H1 (cell line): Measurements from ENCODE around the gene HENMT1. TPM values are rescaled to one million over a fixed set of nuclear protein-coding genes. Genes with fewer than 3 reads are reported as not detected.
A peak's percentile ranks its signal among the peaks of the same experiment; 100 is the strongest.

Source experiments
- CTCF ChIA-PET: fragments of 300-600 bp; sonication (Branson Sonifier 250); formaldehyde crosslinking; loops from one replicate; lab custom pipeline; 2021; ENCODE audit not compliant: partially characterized antibody; lab: Charles Lee
- POLR2A ChIA-PET: fragments of 300-600 bp; sonication (Branson Sonifier 250); formaldehyde crosslinking; loops from one replicate; lab custom pipeline; 2021; ENCODE audit warnings: inconsistent platforms; ENCODE audit not compliant: partially characterized antibody; lab: Charles Lee
- DNase-seq, 2 experiments: peaks; one replicate each; pipeline versions ENCODE4 v3.0.0 to v3.0.0-alpha.2; 2010 to 2022; ENCODE audit warnings: low spot score in 2 of 2, low read depth in 1 of 2, mixed read lengths in 1 of 2
- FAIRE-seq: peaks from 2 replicates; lab custom pipeline; 2011; peaks lifted over from hg19 to GRCh38; lab: Jason Lieb, UNC
- H2AFZ ChIP-seq: 2 replicates; pipeline ENCODE4 v1.8.1; 2012; ENCODE audit warnings: low read length, inconsistent platforms
- H2AK5ac ChIP-seq: 2 replicates; pipeline ENCODE4 v1.6.1; 2013; ENCODE audit warnings: low read depth, low read length
- H2BK120ac ChIP-seq: replicated peaks from 2 replicates; pipeline ENCODE3; 2013; ENCODE audit warnings: low read depth, low read length, inconsistent platforms
- H2BK12ac ChIP-seq: 2 replicates; pipeline ENCODE4 v1.6.1; 2013; ENCODE audit warnings: low read depth, low read length
- H2BK15ac ChIP-seq: 2 replicates; pipeline ENCODE4 v1.6.1; 2013; ENCODE audit warnings: low read length
- H2BK20ac ChIP-seq: 2 replicates; pipeline ENCODE4 v1.6.1; 2013; ENCODE audit warnings: low read length
- H2BK5ac ChIP-seq: 2 replicates; pipeline ENCODE4 v1.6.1; 2013; ENCODE audit warnings: low read depth, low read length
- H3K14ac ChIP-seq: 2 replicates; pipeline ENCODE4 v1.6.1; 2013; ENCODE audit warnings: inconsistent platforms; ENCODE audit not compliant: insufficient read length
- H3K18ac ChIP-seq: 2 replicates; pipeline ENCODE4 v1.6.1; 2013; ENCODE audit warnings: low read length; ENCODE audit errors: extremely low read depth
- H3K23ac ChIP-seq: 2 replicates; pipeline ENCODE4 v1.6.1; 2013; ENCODE audit warnings: inconsistent platforms; ENCODE audit not compliant: insufficient read length
- H3K23me2 ChIP-seq: 2 replicates; pipeline ENCODE4 v1.6.1; 2013; ENCODE audit warnings: low read depth, low read length
- H3K27ac ChIP-seq: 2 replicates; pipeline ENCODE4 v1.6.1; 2011; ENCODE audit warnings: low read depth, low read length, inconsistent platforms
- H3K27me3 ChIP-seq, 4 experiments: replicated peaks in 1 of 4; 1 replicate in 1 of 4; 2 replicates in 3 of 4; pipeline versions ENCODE4 v1.6.1 to v1.8.1; 2011 to 2013; ENCODE audit warnings: low read length in 3 of 4, mild to moderate bottlenecking in 3 of 4, inconsistent platforms in 2 of 4, mixed read lengths in 2 of 4, moderate library complexity in 1 of 4; ENCODE audit not compliant: control insufficient read depth in 3 of 4, insufficient read depth in 3 of 4; ENCODE audit errors: extremely low read depth in 1 of 4
- H3K36me3 ChIP-seq, 4 experiments: 2 replicates each; pipeline versions ENCODE4 v1.6.1 to v1.8.1; 2011 to 2013; ENCODE audit warnings: mild to moderate bottlenecking in 4 of 4, low read length in 3 of 4, moderate library complexity in 2 of 4, control low read depth in 1 of 4, inconsistent platforms in 1 of 4; ENCODE audit not compliant: insufficient read depth in 4 of 4, control insufficient read depth in 2 of 4
- H3K4ac ChIP-seq: replicated peaks from 2 replicates; pipeline ENCODE3; 2013; ENCODE audit warnings: low read length, low read depth, mixed read lengths, inconsistent platforms; ENCODE audit not compliant: insufficient read length
- H3K4me1 ChIP-seq, 4 experiments: replicated peaks in 1 of 4; 1 replicate in 1 of 4; 2 replicates in 3 of 4; pipeline versions ENCODE4 v1.6.1 to v1.8.1; 2011 to 2013; ENCODE audit warnings: low read length in 3 of 4, inconsistent platforms in 2 of 4, mixed read lengths in 1 of 4; ENCODE audit not compliant: insufficient read depth in 4 of 4, control insufficient read depth in 3 of 4
- H3K4me2 ChIP-seq, 2 experiments: 2 replicates each; pipeline versions ENCODE4 v1.6.1 to v1.8.1; 2011 to 2013; ENCODE audit warnings: low read depth in 2 of 2, low read length in 2 of 2, control low read depth in 1 of 2, inconsistent platforms in 1 of 2, mild to moderate bottlenecking in 1 of 2; ENCODE audit not compliant: insufficient read depth in 1 of 2
- H3K4me3 ChIP-seq, 4 experiments: fragments of 200-600, 300-600 bp in 1 of 4; sonication (generic), shearing (Covaris generic), sonication (Bioruptor Twin) in 1 of 4; 2 replicates each; pipeline versions ENCODE4 v1.5.1 to v1.8.1; 2011 to 2016; ENCODE audit warnings: low read length in 4 of 4, low read depth in 3 of 4, control low read depth in 2 of 4, inconsistent platforms in 2 of 4, mild to moderate bottlenecking in 2 of 4, mixed read lengths in 1 of 4, moderate library complexity in 1 of 4; ENCODE audit not compliant: insufficient read depth in 2 of 4; ENCODE audit errors: extremely low read depth in 1 of 4
- H3K56ac ChIP-seq: replicated peaks from 2 replicates; pipeline ENCODE3; 2013; ENCODE audit warnings: low read depth, mild to moderate bottlenecking, mixed read lengths, low read length, inconsistent platforms; ENCODE audit not compliant: insufficient read length
- H3K79me1 ChIP-seq: 2 replicates; pipeline ENCODE4 v1.6.1; 2013; ENCODE audit warnings: low read depth, low read length, control low read depth
- H3K79me2 ChIP-seq, 2 experiments: 2 replicates each; pipeline versions ENCODE4 v1.6.1 to v1.8.1; 2012 to 2013; ENCODE audit warnings: low read length in 2 of 2, mild to moderate bottlenecking in 2 of 2, inconsistent platforms in 1 of 2; ENCODE audit not compliant: insufficient read depth in 2 of 2, control insufficient read depth in 1 of 2
- H3K9ac ChIP-seq, 4 experiments: replicated peaks in 1 of 4; 1 replicate in 1 of 4; 2 replicates in 3 of 4; pipeline versions ENCODE4 v1.6.1 to v1.8.1; 2011 to 2013; ENCODE audit warnings: low read depth in 3 of 4, low read length in 3 of 4, control low read depth in 2 of 4, mild to moderate bottlenecking in 2 of 4, moderate library complexity in 2 of 4, inconsistent platforms in 1 of 4; ENCODE audit errors: extremely low read depth in 1 of 4
- H3K9me3 ChIP-seq, 2 experiments: 2 replicates each; pipeline versions ENCODE4 v1.6.1 to v1.8.1; 2012 to 2013; ENCODE audit warnings: mild to moderate bottlenecking in 2 of 2, moderate library complexity in 2 of 2, control low read depth in 1 of 2, inconsistent platforms in 1 of 2, low read depth in 1 of 2, low read length in 1 of 2, mixed read lengths in 1 of 2; ENCODE audit not compliant: insufficient read depth in 2 of 2
- H4K20me1 ChIP-seq, 2 experiments: replicated peaks in 1 of 2; 2 replicates each; pipeline versions ENCODE3 to v1.8.1; 2011 to 2013; ENCODE audit warnings: inconsistent platforms in 2 of 2, low read length in 2 of 2, mild to moderate bottlenecking in 1 of 2; ENCODE audit not compliant: insufficient read depth in 2 of 2, control insufficient read depth in 1 of 2
- H4K5ac ChIP-seq: 2 replicates; pipeline ENCODE4 v1.6.1; 2013; ENCODE audit warnings: low read length, low read depth, mixed read lengths, inconsistent platforms; ENCODE audit not compliant: insufficient read length
- H4K8ac ChIP-seq: 2 replicates; pipeline ENCODE4 v1.8.0; 2013; ENCODE audit warnings: mild to moderate bottlenecking, moderate library complexity, low read length, inconsistent platforms; ENCODE audit not compliant: insufficient read depth; ENCODE audit errors: extremely low read depth
- H4K91ac ChIP-seq: replicated peaks from 2 replicates; pipeline ENCODE3; 2013; ENCODE audit warnings: low read length, mixed read lengths, inconsistent platforms; ENCODE audit not compliant: insufficient read length
- CREB1 ChIP-seq: IDR thresholded peaks from 2 replicates; pipeline ENCODE4 v1.6.1; 2012; ENCODE audit warnings: inconsistent platforms
- HDAC6 ChIP-seq: IDR thresholded peaks from one replicate; pipeline ENCODE4 v1.7.1; 2012; ENCODE audit warnings: low read depth, mild to moderate bottlenecking, inconsistent platforms, low read length, moderate library complexity
- KDM4A ChIP-seq: IDR thresholded peaks from one replicate; pipeline ENCODE4 v1.7.1; 2012; ENCODE audit warnings: low read depth, mild to moderate bottlenecking, moderate library complexity, low read length, inconsistent platforms; ENCODE audit not compliant: severe bottlenecking
- MAX ChIP-seq: IDR thresholded peaks from 2 replicates; pipeline ENCODE4 v1.6.1; 2012; ENCODE audit warnings: inconsistent platforms
- NRF1 ChIP-seq: IDR thresholded peaks from 2 replicates; pipeline ENCODE4 v1.6.1; 2011; ENCODE audit warnings: mild to moderate bottlenecking, low read depth, low read length, improper control_type of control experiment
- POLR2AphosphoS5 ChIP-seq: IDR thresholded peaks from 2 replicates; pipeline ENCODE4 v1.6.1; 2011; ENCODE audit warnings: low read depth, low read length
- TAF1 ChIP-seq: IDR thresholded peaks from 2 replicates; pipeline ENCODE4 v1.6.1; 2011; ENCODE audit warnings: mild to moderate bottlenecking, low read depth, low read length
- TBP ChIP-seq: IDR thresholded peaks from 2 replicates; pipeline ENCODE4 v1.6.1; 2011; ENCODE audit warnings: low read depth, low read length, improper control_type of control experiment
- YY1 ChIP-seq: IDR thresholded peaks from 2 replicates; pipeline ENCODE4 v1.6.1; 2011; ENCODE audit warnings: low read depth, mild to moderate bottlenecking, low read length
- WGBS, 2 experiments: shearing (Covaris generic) in 1 of 2; methylation state at CpG; one replicate each; pipeline versions ENCODE4 v1.1.6 to v1.1.7; 2013 to 2015; ENCODE audit warnings: low lambda C conversion rate in 2 of 2, mixed read lengths in 2 of 2, inconsistent platforms in 1 of 2, low coverage in 1 of 2, missing lambda C conversion rate in 1 of 2; ENCODE audit not compliant: insufficient replicate concordance in 2 of 2, insufficient coverage in 1 of 2, insufficient read length in 1 of 2; ENCODE audit errors: extremely low coverage in 1 of 2, missing lambda C conversion rate in 1 of 2; 5-methylcytosine and 5-hydroxymethylcytosine counted together
- long read RNA-seq, 2 experiments: library from RNA in 1 of 2; library from capped mRNA in 1 of 2; stranded (forward); transcript quantifications; one replicate each; pipeline ENCODE4 v2.0.0, GENCODE V29; 2021; ENCODE audit warnings: inconsistent platforms in 1 of 2
- polyA minus RNA-seq, 3 experiments: library from RNA; depleted of rRNA, polyadenylated mRNA; stranded (reverse); fragments of >200 nt; gene quantifications; 1 replicate in 2 of 3; 2 replicates in 1 of 3; pipeline ENCODE4 v1.2.3, GENCODE V29; 2011
- polyA plus RNA-seq, 7 experiments: library from polyadenylated mRNA; depleted of rRNA in 3 of 7; stranded (reverse) in 5 of 7; unstranded in 2 of 7; fragments of >200 nt in 5 of 7; fragments of 200-250 nt in 2 of 7; gene quantifications; 1 replicate in 5 of 7; 2 replicates in 1 of 7; 4 replicates in 1 of 7; pipeline versions ENCODE4 v1.2.1 to v1.2.3, GENCODE V29; 2011 to 2013; ENCODE audit warnings: missing spikeins in 2 of 7, mixed read lengths in 2 of 7
- total RNA-seq: library from RNA; stranded (reverse); fragmentation: NEBNext Ultra II Directional; extraction: Animal tissue kit (Norgen Biotek cat#: 25700); gene quantifications from 2 replicates; pipeline ENCODE4 v1.2.1, GENCODE V29; 2021

Gene HENMT1
- 5.6 TPM in 2 replicates for total RNA-seq
- 1.6 and 2.9 TPM in 2 replicates for polyA plus RNA-seq (2011; rRNA removed)
- 2.7 TPM for polyA plus RNA-seq (2011; cell fraction: cytosol; rRNA removed)
- polyA plus RNA-seq (2011; cell fraction: nucleus; rRNA removed): 0.86 TPM
- polyA plus RNA-seq (2012, experiment 1 of 2): 2.6 to 4.2 TPM (median 3.4 TPM) in 4 replicates
- 0.88 TPM for polyA plus RNA-seq (2012, experiment 2 of 2)
- 3.3 TPM for polyA plus RNA-seq (2013, experiment 1 of 2)
- 3.7 TPM for polyA plus RNA-seq (2013, experiment 2 of 2)
- polyA minus RNA-seq (2011; rRNA and poly(A)+ RNA removed): 0.88 and 1.7 TPM in 2 replicates
- not detected for polyA minus RNA-seq (2011; cell fraction: cytosol; rRNA and poly(A)+ RNA removed)
- 1.00 TPM for polyA minus RNA-seq (2011; cell fraction: nucleus; rRNA and poly(A)+ RNA removed)
- long read RNA-seq, experiment 1, partial matches to known transcripts: 1 of 7 reads
- long read RNA-seq, experiment 1, other reads (novel, unspliced or antisense): 4 of 7 reads
- long read RNA-seq, experiment 2, transcript HENMT1-202 (8 exons, 1,874 nt): major isoform, 7 of 15 reads
- long read RNA-seq, experiment 2, partial matches to known transcripts: 3 of 15 reads
- long read RNA-seq, experiment 2, other reads (novel, unspliced or antisense): 4 of 15 reads

GRCh38 chr1:108661030-108661609 lies at the start of gene HENMT1:
TSS of gene HENMT1 (minus strand) at chr1:108661093. CDS start at chr1:108659884, 1,209 bp downstream.
- no peak within 1 kb of the TSS for H4K5ac ChIP-seq
- TF ChIP-seq POLR2AphosphoS5: 0 out of 2 replicates have a peak, but pooled peaks have one; percentile 44
- peak; percentile 65 for TF ChIP-seq KDM4A
- 0 out of 2 replicates have a peak, but pooled peaks have one; percentile 45 for TF ChIP-seq YY1
- TF ChIP-seq HDAC6: no peak
- TF ChIP-seq CREB1: peak; percentile 76
- peak; percentile 71 for TF ChIP-seq TAF1
- TF ChIP-seq NRF1: peak; percentile 15; the same call in 1 of the 2 replicates
- TF ChIP-seq MAX: peak; percentile 91
- no peak; the same call in 1 of the 2 replicates for TF ChIP-seq TBP

More at GRCh38 chr1:108661030-108661609, at the start of gene HENMT1:
- H2BK5ac ChIP-seq: no peak within 1 kb of the TSS
- no peak within 1 kb of the TSS for H2AK5ac ChIP-seq
- FAIRE-seq (no peak), DNase-seq (peak; percentile 27 to 77)
- ChIA-PET POLR2A (interaction anchor here (0.7 to 2.3 kb wide), 11 partner anchors 8 to 461 kb away, joined by 3 to 33 read pairs (median 4); partner anchors contain the start of genes PRPF38B and SLC25A24), CTCF (interaction anchor here (0.9 to 1.2 kb wide), 2 partner anchors 16 to 49 kb away, joined by 3 read pairs; no protein-coding TSS in a partner anchor)
- H3K23ac ChIP-seq: no peak within 1 kb of the TSS
- 39% methylated on average over 51 of the region's 81 CpGs; no CpG with 5 or more reads in 1 of the 2 experiments for WGBS, 2 experiments
- no peak within 1 kb of the TSS for H3K14ac ChIP-seq
- peak within 1 kb of the TSS; percentile 89 for H2BK12ac ChIP-seq
- peak within 1 kb of the TSS; percentile 34 to 62 (median 48) for H3K4me3 ChIP-seq
- H3K56ac ChIP-seq: no peak within 1 kb of the TSS
- no peak within 1 kb of the TSS for H2BK120ac ChIP-seq
- peak within 1 kb of the TSS; percentile 85; the same call in 1 of the 2 replicates for H2AFZ ChIP-seq
- no peak within 1 kb of the TSS for H3K4ac ChIP-seq
- H3K36me3 ChIP-seq: no peaks in the 10 kb centered on the region
- peak within 1 kb of the TSS; percentile 8 for H4K91ac ChIP-seq
- peaks cover 0 to 4% (median 0%) of the 10 kb centered on the region in 4 experiments; a peak in 1 of 7 replicates for H3K4me1 ChIP-seq
- peaks cover 4% of the 10 kb centered on the region; the same call in 1 of the 2 replicates for H3K23me2 ChIP-seq
- H3K9ac ChIP-seq: peak within 1 kb of the TSS in 3 of 4 experiments; percentile 45 to 73 (median 58); a peak in 5 of 7 replicates
- peak within 1 kb of the TSS; percentile 94; the same call in 1 of the 2 replicates for H4K8ac ChIP-seq
- H3K27ac ChIP-seq: no peak within 1 kb of the TSS
- H3K27me3 ChIP-seq: peaks cover 0 to 12% (median 7%) of the 10 kb centered on the region in 4 experiments; a peak in 4 of 7 replicates
- no peaks in the 10 kb centered on the region for H3K9me3 ChIP-seq
- H4K20me1 ChIP-seq: no peaks in the 10 kb centered on the region
- no peak within 1 kb of the TSS for H2BK20ac ChIP-seq
- peak within 1 kb of the TSS; percentile 89 for H3K18ac ChIP-seq
- H2BK15ac ChIP-seq: peak within 1 kb of the TSS; percentile 77
- H3K4me2 ChIP-seq: peak within 1 kb of the TSS; percentile 73 to 93
- H3K79me1 ChIP-seq: no peaks in the 10 kb centered on the region
- no peaks in the 10 kb centered on the region for H3K79me2 ChIP-seq
